ENCODE results near the gene FLNC.

FLNC gene

DNA sequence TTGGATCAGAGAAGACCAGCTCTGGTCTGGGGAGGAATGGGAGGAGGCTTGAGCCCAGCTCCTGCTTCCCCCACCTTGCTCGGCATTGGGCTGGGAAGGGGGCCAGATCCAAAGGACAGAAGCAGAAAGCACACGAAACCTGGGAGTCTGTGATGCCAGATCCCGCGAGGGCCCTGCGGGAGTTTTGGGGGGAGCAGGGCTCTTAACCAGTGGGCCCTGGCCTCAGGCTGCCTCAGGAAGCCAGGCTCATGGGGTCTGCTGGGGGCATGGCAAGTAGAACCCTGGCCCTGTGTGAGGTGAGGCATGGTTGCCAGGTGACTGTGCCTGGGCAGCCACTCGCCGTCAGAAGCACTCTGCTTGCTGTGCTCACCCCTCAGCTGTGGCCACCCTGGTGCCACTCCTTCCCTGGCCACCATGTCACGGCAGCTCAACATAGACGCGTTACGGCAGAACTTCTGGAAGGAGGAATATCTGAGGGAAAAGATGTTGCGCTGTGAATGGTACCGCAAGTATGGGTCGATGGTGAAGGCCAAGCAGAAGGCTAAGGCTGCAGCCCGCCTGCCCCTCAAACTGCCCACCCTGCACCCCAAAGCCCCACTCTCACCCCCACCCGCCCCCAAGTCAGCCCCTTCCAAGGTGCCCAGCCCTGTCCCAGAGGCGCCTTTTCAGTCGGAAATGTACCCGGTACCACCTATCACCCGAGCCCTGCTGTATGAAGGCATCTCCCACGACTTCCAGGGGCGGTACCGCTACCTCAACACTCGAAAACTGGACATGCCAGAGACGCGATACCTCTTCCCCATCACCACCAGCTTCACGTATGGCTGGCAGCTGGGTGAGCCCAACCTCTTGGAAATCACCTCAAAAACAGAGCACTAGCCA is 36.0 kb downstream of the FLNC start:
- DNase-seq: no peak

DNA sequence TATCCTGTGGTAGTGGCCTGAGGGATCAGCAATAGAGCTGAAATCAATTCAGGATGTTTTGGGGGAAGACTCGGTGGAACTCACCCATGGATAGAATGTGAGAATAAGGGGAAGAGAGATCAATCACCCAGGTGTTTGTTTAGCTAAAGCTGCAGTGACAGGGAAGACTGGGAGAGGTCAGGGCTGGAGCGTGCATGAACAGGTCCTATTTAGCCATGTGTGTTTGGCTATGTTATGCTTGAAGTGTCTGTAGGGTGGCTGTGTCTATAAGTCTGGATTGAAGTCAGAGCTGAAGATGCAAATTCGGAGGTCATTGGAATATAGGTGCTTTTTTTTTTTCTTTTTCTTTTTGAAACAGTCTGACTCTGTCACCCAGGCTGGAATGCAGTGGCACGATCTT is 37.0 kb downstream of the FLNC start:
- DNase-seq: no peak

GRCh38 chr7:128867842-128868623 is 37.8 kb downstream of the FLNC start:
- no peak for DNase-seq

DNA sequence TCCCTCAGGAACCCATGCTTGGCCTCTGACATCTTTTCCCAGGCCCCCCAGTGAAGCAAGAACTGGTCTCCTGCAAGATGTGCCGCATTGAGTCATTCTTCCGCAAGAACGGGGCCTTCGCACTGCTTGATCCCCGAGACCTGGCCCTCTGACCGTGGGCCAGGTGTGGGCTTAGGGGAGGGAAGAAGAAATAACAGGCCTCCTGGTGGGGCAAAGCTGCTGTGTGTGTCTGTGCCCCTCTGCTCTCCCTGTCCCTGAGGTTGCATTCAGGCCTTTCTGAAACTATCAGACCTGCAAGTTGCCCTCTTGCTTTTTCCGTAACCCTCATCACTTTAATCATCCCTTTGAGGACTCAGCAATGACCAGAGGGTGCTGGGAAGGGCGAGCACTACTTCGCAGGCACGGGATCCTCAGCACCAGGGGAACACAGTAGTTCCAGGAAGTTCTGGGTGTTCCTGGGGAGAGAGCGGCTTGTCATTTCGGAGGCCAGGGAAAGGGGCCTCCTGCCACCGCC is 38.5 kb downstream of the FLNC start:
- DNase-seq: no peak

- peak; percentile 66 for DNase-seq
Measured at GRCh38 chr7:128869138-128869943, 39.1 kb downstream of the FLNC start.

DNA sequence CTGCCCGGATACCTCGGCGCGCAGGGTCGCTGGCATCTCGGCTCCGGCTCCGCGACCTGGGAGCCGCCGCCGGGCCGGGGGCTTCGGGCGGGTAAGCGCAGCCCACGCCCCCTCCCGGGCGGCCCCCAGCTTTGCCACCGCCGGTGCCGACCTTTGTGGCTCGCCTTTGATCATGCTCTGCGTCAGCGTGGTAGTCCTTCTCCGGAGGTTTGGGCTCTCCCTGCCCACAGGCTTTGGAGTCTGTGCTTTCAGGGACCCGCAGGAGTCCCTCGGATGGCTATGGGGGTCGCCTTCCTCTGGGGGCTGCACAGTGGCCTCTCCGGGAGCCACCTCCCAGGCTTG is 39.7 kb downstream of the FLNC start:
- DNase-seq: no peak

- DNase-seq: no peak
Measured at GRCh38 chr7:128871050-128871449, 40.8 kb downstream of the FLNC start.

DNA sequence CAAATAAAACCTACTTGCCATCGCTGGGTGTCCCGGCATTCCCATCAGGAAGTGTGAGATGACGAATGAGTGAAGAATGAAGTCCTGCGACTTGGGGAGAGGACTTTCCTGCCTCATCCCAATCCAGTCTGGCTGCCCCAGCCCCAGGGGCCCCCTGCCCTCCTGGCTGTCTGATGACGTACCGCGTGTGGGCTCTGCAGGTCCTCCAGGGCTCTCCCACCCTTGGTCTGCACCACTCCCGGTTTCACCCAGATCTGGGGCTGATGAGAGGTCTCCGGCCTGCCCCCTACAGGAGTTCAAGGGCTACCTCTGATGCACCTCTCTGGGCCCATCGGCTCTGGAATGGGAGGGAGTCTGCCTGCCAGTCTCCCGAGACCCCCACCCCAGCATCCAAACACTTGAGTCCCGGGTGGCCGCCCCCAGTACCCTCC is 42.2 kb downstream of the FLNC start:
- DNase-seq: no peak

DNA sequence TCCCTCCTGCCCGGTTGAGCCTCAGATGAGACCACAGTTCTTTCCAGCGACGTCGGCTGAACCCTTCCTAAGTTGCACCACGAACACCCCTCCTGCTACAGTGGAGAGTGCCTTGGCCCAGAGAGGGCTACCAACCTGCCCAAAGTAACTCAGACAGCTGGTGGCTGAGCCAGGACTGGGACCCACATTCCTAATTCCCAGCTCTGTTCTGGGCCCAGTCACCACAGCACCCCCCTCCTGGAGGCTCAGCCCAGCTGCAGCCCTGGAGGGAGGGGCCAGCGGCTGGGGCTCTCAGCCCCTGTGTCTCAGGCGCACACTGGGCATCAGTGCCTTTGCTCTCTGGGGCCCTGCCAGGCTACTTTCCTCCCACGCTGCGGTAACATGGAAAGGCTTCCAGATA is 43.0 kb downstream of the FLNC start:
- no peak for DNase-seq

GRCh38 chr7:128874140-128875031 is 44.2 kb downstream of the FLNC start:
- no peak for DNase-seq

DNA sequence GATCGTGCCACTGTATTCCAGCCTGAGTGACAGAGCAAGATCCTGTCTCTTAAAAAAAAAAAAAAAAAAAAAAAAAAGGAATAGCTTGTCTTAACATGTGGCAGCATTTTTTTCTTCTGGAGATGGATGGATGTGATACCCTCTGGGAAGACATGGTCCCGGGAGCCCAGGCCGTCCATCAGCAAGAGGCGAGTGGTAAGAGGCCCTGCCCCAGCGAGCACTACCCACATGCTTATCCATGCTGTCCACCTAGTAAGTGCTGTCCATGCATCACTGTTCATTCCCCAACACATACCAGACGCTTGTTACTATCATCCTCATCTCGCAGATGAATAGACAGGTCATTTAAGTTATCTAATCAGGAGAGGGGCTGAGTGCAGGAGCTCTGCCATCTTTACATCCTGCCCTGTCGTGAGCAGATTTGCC is 45.3 kb downstream of the FLNC start:
- DNase-seq: no peak

DNA sequence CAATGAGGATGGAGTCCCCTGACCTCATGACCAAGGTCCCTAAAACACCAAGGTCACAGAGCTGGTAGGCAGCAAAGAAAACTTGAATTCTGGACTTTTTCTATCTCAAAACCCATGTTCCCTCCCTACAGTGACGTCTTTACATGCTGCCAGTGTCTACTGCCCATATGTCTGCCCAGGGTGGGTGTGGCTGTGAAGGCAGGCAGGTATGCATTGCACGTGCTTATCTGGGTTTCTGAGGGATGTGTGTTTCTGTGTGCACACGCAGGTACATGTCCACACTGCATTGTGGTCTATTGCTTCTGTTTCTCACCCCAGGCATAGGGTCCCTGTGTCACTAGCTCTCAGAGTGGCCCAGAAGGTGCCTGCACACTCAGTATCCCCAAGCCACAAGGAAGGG is 45.9 kb downstream of the FLNC start:
- DNase-seq: no peak

DNA sequence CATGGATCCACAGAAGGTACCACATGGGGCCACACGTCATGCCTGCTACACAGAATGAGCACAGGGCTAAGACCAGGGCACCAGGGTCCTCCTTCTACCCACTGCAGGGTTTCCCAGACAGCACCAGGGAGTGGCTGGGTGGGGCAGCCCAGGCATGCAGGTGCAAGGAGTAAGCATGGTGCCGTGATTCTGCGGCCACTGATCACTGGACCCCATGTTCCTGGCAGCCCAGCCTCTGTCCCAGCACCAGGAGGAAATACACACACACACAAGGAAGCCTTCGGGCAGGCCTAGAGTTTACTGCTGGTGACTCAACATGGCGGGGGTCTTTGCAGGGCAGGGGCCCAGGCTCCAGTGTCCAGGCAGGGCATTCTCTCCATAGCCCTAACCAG is 46.4 kb downstream of the FLNC start:
- DNase-seq: no peak

GRCh38 chr7:128876978-128877755 is 47.0 kb downstream of the FLNC start:
- DNase-seq: no peak

- no peak for DNase-seq
Measured at GRCh38 chr7:128877756-128878120, 47.5 kb downstream of the FLNC start.

GRCh38 chr7:128878226-128879105 is 48.3 kb downstream of the FLNC start:
- DNase-seq: no peak

DNA sequence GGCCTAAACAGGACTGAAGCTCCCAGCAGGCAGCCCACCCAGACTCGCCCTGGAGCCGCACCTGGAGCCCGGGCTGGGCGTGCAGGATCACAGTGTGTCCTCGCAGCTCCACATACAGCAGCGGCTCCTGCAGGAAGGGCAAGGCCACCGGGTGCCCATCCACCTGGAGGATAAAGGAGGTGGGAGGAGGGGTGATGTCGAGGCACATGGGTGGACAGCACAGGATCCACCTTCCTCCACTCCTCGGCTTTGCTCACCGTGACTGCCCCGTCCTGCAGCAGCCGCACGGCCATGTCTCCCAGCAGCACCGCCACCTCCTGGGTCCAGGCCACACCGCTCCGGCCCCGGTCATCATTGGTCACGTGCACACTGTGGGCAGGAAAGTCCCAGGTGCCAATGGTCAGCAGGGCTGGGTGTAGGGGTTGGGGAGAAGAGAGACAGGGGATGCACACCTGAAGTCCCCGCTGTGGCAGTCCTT is 49.3 kb downstream of the FLNC start:
- no peak for DNase-seq

GRCh38 chr7:128879939-128880746 is 49.9 kb downstream of the FLNC start:
- no peak for DNase-seq

GRCh38 chr7:128880791-128881457 is 50.7 kb downstream of the FLNC start:
- no peak for DNase-seq

Measured in activated T-cell treated with anti-CD3 and anti-CD28 coated beads, Interleukin-2, amount 50 U/mL, for 1 hour (primary cell).